Urinary bladder (tissue), 4 donors: Measurements from ENCODE around the gene VCL. TPM values are rescaled to one million over a fixed set of nuclear protein-coding genes. Genes with fewer than 3 reads are reported as not detected.
"Not testable (repeated sequence)": the region's sequence is repeated elsewhere in the genome, so short reads cannot be mapped to it uniquely, and the experiment has no call there.

ENCODE experiments used
- DNase-seq: peaks from one replicate; pipeline ENCODE4 v3.0.0-alpha.2; 2015; ENCODE audit errors: extremely low spot score
- H3K27ac ChIP-seq: one replicate; pipeline ENCODE4 v1.5.1; 2013; ENCODE audit warnings: low read depth, mild to moderate bottlenecking, moderate library complexity
- H3K36me3 ChIP-seq: one replicate; pipeline ENCODE4 v1.6.1; 2013; ENCODE audit warnings: mild to moderate bottlenecking, moderate library complexity; ENCODE audit not compliant: insufficient read depth
- H3K4me1 ChIP-seq: one replicate; pipeline ENCODE4 v1.6.1; 2013; ENCODE audit warnings: mild to moderate bottlenecking, moderate library complexity; ENCODE audit not compliant: insufficient read depth
- H3K4me3 ChIP-seq: one replicate; pipeline ENCODE4 v1.5.1; 2013; ENCODE audit warnings: low read depth, low read length
- WGBS: extraction: QIAGEN DNeasy Blood & Tissue Kit; methylation state at CpG from one replicate; pipeline ENCODE4 v1.1.7; 2013; 5-methylcytosine and 5-hydroxymethylcytosine counted together
- polyA plus RNA-seq: library from polyadenylated mRNA; stranded (reverse); fragments of 200-250 nt; gene quantifications from one replicate; pipeline ENCODE4 v1.2.3, GENCODE V29; 2013
- total RNA-seq: library from RNA; depleted of rRNA; stranded (reverse); fragments of >200 nt; gene quantifications from one replicate; pipeline ENCODE4 v1.2.3, GENCODE V29; 2014
- donor health status: healthy with polysubstance abuse.
- donor health status: healthy.

VCL gene
- total and polyA plus RNA-seq, 2 donors: 226 to 277 TPM

GRCh38 chr10:74027702-74028101 is 29.8 kb downstream of the VCL start:
- no peak for DNase-seq
- Histone ChIP-seq H3K4me3 (no peak overlapping the region), H3K4me1 (peaks cover 1% of the 10 kb centered on the region), H3K36me3 (no peaks in the 10 kb centered on the region), H3K27ac (no peak overlapping the region)
- WGBS: 93% methylated on average over 2 of the region's 2 CpGs

- WGBS: 72% methylated on average over 1 of the region's 1 CpG
- H3K27ac ChIP-seq: no peak overlapping the region
- DNase-seq: no peak
- peaks cover 1% of the 10 kb centered on the region for H3K4me1 ChIP-seq
- no peak overlapping the region for H3K4me3 ChIP-seq
- no peaks in the 10 kb centered on the region for H3K36me3 ChIP-seq
These were observed 32.0 kb downstream of the VCL start for GRCh38 chr10:74029943-74030342.

GRCh38 chr10:74032208-74032607 is 34.3 kb downstream of the VCL start:
- not testable (repeated sequence) for DNase-seq, H3K4me3 ChIP-seq, H3K27ac ChIP-seq, H3K36me3 ChIP-seq, H3K4me1 ChIP-seq
- WGBS: 26% methylated on average over 1 of the region's 1 CpG

- WGBS: 67% methylated on average over 3 of the region's 3 CpGs
- no peak for DNase-seq
- Histone ChIP-seq H3K4me3 (no peak overlapping the region), H3K4me1 (peaks cover 1% of the 10 kb centered on the region), H3K36me3 (peaks cover 3% of the 10 kb centered on the region), H3K27ac (no peak overlapping the region)
These were observed 35.2 kb downstream of the VCL start for GRCh38 chr10:74032900-74033655.

GRCh38 chr10:74033702-74034101 is 35.8 kb downstream of the VCL start:
- no peak for DNase-seq
- no peak overlapping the region for H3K27ac ChIP-seq
- WGBS: 93% methylated on average over 1 of the region's 1 CpG
- H3K4me1 ChIP-seq: peaks cover 1% of the 10 kb centered on the region
- no peak overlapping the region for H3K4me3 ChIP-seq
- H3K36me3 ChIP-seq: peaks cover 3% of the 10 kb centered on the region

GRCh38 chr10:74034301-74034700 is 36.4 kb downstream of the VCL start:
- peaks cover 1% of the 10 kb centered on the region for H3K4me1 ChIP-seq
- no peak for DNase-seq
- H3K27ac ChIP-seq: no peak overlapping the region
- WGBS: 58% methylated on average over 2 of the region's 2 CpGs
- H3K4me3 ChIP-seq: no peak overlapping the region
- H3K36me3 ChIP-seq: peaks cover 3% of the 10 kb centered on the region

- DNase-seq: no peak
- Histone ChIP-seq H3K27ac (no peak overlapping the region), H3K4me3 (no peak overlapping the region), H3K4me1 (peaks cover 1% of the 10 kb centered on the region), H3K36me3 (peaks cover 3% of the 10 kb centered on the region)
- WGBS: 8% methylated on average over 1 of the region's 1 CpG
These were observed 37.4 kb downstream of the VCL start for GRCh38 chr10:74035303-74035702.

GRCh38 chr10:74036474-74036873 is 38.6 kb downstream of the VCL start:
- Histone ChIP-seq H3K36me3 (peaks cover 3% of the 10 kb centered on the region), H3K27ac (no peak overlapping the region), H3K4me1 (peaks cover 2% of the 10 kb centered on the region), H3K4me3 (no peak overlapping the region)
- DNase-seq: no peak
- 80% methylated on average over 4 of the region's 4 CpGs for WGBS

- WGBS: 36% methylated on average over 5 of the region's 5 CpGs
- H3K27ac ChIP-seq: no peak overlapping the region
- H3K36me3 ChIP-seq: peaks cover 3% of the 10 kb centered on the region
- DNase-seq: no peak
- no peak overlapping the region for H3K4me3 ChIP-seq
- H3K4me1 ChIP-seq: peaks cover 2% of the 10 kb centered on the region
These were observed 41.7 kb downstream of the VCL start for GRCh38 chr10:74039561-74040145.

- Histone ChIP-seq H3K4me1 (peaks cover 2% of the 10 kb centered on the region), H3K27ac (no peak overlapping the region), H3K4me3 (no peak overlapping the region), H3K36me3 (peaks cover 3% of the 10 kb centered on the region)
- WGBS: 43% methylated on average over 3 of the region's 3 CpGs
- no peak for DNase-seq
These were observed 42.5 kb downstream of the VCL start for GRCh38 chr10:74040200-74041126.

GRCh38 chr10:74044419-74044818 is 46.5 kb downstream of the VCL start:
- peaks cover 2% of the 10 kb centered on the region for H3K4me1 ChIP-seq
- 84% methylated on average over 2 of the region's 2 CpGs for WGBS
- no peak overlapping the region for H3K4me3 ChIP-seq
- no peak overlapping the region for H3K27ac ChIP-seq
- no peaks in the 10 kb centered on the region for H3K36me3 ChIP-seq
- DNase-seq: no peak

- DNase-seq: no peak
- no peak overlapping the region for H3K27ac ChIP-seq
- no peaks in the 10 kb centered on the region for H3K4me1 ChIP-seq
- no peaks in the 10 kb centered on the region for H3K36me3 ChIP-seq
- no peak overlapping the region for H3K4me3 ChIP-seq
- 44% methylated on average over 2 of the region's 2 CpGs for WGBS
These were observed 49.4 kb downstream of the VCL start for GRCh38 chr10:74047304-74047703.

- Histone ChIP-seq H3K27ac (no peak overlapping the region), H3K4me1 (no peaks in the 10 kb centered on the region), H3K36me3 (no peaks in the 10 kb centered on the region), H3K4me3 (no peak overlapping the region)
- 86% methylated on average over 3 of the region's 3 CpGs for WGBS
- DNase-seq: no peak
These were observed 50.0 kb downstream of the VCL start for GRCh38 chr10:74047871-74048270.
